Erythroblast (primary cell): ENCODE results near the gene PLPPR1.

Experiments used
- DNase-seq, 2 experiments: peaks; one replicate each; lab custom pipeline; 2025; lab: John Stamatoyannopoulos, UW
- GATA1 ChIP-seq: IDR thresholded peaks from 2 replicates; pipeline ENCODE4 v1.6.1; 2011; ENCODE audit warnings: low read depth, mild to moderate bottlenecking, control low read depth, low read length, moderate library complexity
- POLR2A ChIP-seq: IDR thresholded peaks from 2 replicates; pipeline ENCODE4 v1.6.1; 2011; ENCODE audit warnings: mild to moderate bottlenecking, low read length

Gene PLPPR1

DNA sequence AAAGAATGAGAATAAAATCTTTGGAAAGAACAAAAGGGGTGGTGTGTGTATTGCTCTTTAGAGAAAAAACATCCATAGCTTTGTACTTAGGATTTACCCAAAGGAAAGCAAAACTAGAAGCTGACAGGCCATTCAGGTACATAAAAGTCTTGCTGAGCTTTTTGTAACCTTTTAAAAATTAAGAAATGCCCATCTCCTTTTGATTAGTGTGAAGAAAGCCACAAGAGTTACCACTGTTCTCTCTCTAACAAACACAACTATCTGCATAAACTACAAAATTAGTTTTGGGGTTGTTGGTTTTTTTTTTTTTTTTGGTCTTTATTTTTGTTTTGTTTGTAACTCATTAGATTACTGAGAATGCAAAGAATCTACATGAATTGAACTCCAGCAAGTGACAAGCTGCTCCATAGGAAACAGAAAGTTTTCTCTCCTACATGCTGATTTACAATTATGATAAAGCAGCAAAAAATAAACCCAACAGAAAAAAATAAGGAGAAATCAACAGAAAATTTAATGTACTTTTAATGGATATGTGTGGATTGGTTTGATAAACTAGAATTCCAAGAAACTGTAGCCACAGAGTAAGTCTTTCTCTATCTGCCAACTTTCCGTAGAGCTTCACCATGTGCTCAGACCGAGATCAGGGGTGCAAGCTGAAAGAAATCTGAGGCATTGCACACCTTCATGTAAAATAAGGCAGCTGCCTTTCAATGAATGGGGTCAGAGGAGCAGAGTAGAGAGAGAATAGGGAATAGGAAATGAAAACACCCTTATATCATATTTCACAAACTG is 344.0 kb downstream of the PLPPR1 start:
- DNase-seq: peak in 1 of 2 experiments; percentile 12
- TF ChIP-seq GATA1 (no peak), POLR2A (no peak)
